HTERT RPE-1 (cell line): ENCODE measurements around the gene SEMG2.

Experiments used
- in situ Hi-C: fragments of 300-500 bp; cut with MboI; formaldehyde crosslinking; loops from 4 replicates; pipeline ENCODE4 v1.14.3; 2020; ENCODE audit warnings: low sequenced_read_pairs

Gene SEMG2

GRCh38 chr20:45226287-45226686 is 5.1 kb downstream of the SEMG2 start:
- in situ Hi-C loops, result no loop called here

DNA sequence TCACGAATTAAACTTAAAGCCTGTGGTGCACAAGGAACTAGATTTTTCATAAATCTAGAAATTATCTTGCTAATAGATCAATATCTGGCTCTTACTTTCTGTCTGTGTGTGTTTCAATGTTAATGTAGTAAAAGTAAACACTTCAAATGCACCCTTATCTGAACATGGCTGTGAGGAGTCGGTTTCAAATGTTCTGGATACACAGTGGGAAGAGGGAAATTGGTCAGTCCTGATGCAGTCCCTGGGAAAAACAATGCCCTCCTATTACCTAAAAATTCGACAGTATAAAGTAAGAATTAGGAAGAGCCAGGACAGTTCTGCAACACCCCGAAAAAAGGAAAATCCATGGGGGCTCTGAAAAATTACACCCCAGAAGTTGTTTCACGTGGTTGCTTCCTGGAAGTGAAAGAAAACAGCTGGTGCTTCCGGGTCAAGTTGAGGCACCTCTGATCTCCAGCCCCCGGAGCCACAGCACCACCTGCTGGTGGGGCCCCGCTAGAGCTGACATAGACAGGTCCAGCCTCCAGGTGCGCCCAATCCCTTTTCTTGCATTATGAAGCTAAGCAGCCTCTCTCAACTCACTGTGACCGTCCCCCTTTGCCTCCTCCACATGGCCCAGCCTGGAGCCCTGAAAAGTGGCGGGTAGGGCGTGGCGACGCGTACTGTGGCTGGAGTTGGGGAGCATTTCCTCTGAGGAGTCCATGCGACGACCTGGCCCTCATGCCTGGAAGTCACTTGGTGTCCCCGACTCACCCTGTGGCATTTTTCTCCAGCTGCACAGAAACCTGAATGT is 8.3 kb downstream of the SEMG2 start:
- in situ Hi-C loops, result no loop called here

GRCh38 chr20:45230631-45231030 is 9.5 kb downstream of the SEMG2 start:
- in situ Hi-C loops, result no loop called here

- in situ Hi-C loops, result no loop called here
These were observed 14.8 kb downstream of the SEMG2 start for GRCh38 chr20:45235995-45236394.

DNA sequence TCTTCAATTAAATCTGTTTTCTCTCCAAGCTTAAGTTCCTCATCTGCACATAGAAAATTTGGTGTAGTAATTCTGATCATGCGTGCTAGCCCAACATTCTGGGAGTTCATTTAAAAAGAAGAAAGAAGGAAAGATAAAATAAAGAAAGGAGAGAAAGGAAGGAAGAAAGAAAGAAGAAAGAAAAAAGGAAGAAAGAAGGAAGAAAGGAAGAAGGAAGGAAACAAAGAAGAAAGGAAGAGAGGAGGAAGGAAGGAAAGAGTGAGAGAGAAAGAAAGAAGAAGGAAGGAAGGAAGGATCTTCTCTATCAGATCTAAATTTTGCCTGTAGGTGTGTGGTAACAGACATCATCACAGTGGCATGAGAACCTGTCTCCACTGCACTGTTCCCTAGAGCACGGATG is 17.0 kb downstream of the SEMG2 start:
- in situ Hi-C loops, result no loop called here

- in situ Hi-C loops, result no loop called here
These were observed 24.9 kb downstream of the SEMG2 start for GRCh38 chr20:45246109-45246508.

DNA sequence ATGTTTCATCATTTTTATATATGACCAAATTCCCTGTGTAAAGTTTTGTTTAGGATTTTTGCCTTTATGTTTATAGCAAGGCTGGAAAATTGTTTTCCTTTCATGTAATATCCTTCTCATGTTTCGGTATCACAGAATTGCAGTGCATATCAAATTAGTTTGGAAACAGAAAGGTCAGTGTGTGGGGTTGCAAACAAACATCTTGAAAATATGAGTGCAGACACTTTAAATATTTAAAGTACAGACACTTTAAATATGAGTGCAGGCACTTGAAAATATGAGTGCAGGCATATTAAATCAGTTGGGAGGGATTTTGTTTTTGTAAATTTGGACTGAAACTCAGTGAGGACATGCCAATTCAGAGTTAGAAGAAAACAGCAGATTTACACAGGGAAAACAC is 26.7 kb downstream of the SEMG2 start:
- in situ Hi-C loops, result no loop called here

DNA sequence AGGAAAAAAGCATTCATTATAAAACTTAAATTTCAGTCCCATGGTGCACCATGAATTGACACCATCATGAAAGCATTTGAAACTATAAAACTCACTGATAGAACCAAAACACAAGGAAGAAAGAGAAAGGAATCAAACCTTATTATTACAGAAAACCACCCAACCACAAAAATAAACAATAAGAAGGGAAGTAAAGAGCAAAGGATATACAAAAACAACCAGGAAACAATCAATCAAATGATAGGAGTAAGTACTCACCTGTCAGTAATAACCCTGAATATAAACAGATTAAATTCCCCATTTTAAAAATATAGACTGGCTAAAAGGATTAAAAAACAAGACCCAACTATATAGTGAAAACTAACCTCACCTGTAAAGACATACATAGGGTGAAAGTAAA is 27.4 kb downstream of the SEMG2 start:
- in situ Hi-C loops, result no loop called here

GRCh38 chr20:45251884-45252560 is 30.8 kb downstream of the SEMG2 start:
- in situ Hi-C loops, result no loop called here

- in situ Hi-C loops, result no loop called here
These were observed 32.1 kb downstream of the SEMG2 start for GRCh38 chr20:45253261-45253660.

- in situ Hi-C loops, result no loop called here
These were observed 33.5 kb downstream of the SEMG2 start, which contains the start of gene SLPI for GRCh38 chr20:45254383-45255262. SLPI (minus strand) TSS chr20:45254564; CDS start chr20:45254543, 21 bp downstream.

GRCh38 chr20:45257161-45257560 is 36.0 kb downstream of the SEMG2 start:
- in situ Hi-C loops, result no loop called here

- in situ Hi-C loops, result no loop called here
These were observed 36.5 kb downstream of the SEMG2 start for GRCh38 chr20:45257711-45258110.

DNA sequence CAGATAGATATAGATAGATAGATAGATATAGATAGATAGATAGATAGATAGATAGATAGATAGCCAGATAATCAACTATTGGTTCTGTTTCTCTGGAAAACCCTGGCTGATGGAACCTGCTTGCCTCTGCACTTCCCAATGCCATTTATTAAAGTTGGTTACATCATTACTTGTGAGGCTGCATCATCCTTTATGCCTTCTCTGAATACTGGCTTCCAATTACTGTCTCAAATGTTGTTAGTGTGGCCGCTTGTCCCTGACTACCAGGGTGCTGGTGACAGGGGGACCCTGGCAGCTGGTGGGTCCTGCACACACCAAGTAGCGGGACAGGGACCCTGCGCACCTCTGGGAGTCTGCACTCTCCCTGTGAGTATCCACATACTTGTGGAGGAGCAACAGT is 37.1 kb downstream of the SEMG2 start:
- in situ Hi-C loops, result no loop called here

DNA sequence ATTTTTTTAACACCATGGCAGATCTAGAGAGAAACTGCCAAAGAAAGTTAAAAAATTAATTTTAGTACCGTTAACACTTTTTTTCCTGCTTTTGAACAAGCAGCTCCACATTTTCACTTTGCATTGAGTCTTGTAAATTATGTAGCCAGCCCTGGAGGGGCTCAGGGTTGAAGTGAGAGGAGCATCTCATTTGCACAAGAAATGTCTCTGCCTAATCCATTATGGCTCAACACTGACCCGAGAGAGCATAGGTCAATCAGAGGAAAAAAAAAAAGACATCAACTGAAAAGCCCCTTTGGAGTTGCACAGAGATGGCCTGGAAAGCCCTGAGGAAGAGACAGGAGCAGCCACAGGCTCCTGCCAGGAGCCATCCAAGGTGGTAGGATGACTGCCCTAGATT is 37.5 kb downstream of the SEMG2 start:
- in situ Hi-C loops, result no loop called here

GRCh38 chr20:45263556-45264266 is 42.5 kb downstream of the SEMG2 start:
- in situ Hi-C loops, result no loop called here

DNA sequence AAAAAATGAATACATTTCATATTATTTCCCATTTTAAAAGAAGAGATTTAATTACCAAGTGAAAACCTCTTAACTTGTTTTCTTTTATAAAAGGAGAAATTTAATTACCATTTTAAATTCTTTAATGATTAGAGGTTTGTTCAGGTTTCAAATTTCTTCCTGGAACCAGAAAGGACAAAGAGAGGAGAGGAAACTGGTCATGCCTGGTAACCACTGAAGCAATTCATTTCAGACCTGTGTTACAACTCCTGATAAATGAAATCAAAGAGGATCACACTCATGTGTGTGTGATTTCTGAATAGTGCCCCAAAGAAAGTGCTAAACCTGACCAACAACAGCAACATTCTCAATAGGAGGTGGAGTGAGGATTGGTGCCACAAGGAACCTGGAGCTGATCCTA is 45.8 kb downstream of the SEMG2 start:
- in situ Hi-C loops, result no loop called here

- in situ Hi-C loops, result no loop called here
These were observed 47.4 kb downstream of the SEMG2 start for GRCh38 chr20:45268531-45268930.

GRCh38 chr20:45269056-45269455 is 47.9 kb downstream of the SEMG2 start:
- in situ Hi-C loops, result no loop called here

- in situ Hi-C loops, result no loop called here
These were observed 48.6 kb downstream of the SEMG2 start for GRCh38 chr20:45269754-45270270.
